Retina (tissue), 1 donor: Measurements from ENCODE around the gene HJV.
A peak's percentile ranks its signal among the peaks of the same experiment; 100 is the strongest.

Experiments used
- DNase-seq: peaks from one replicate; pipeline ENCODE4 v3.0.0-alpha.2; 2016

The HJV gene

GRCh38 chr1:145992958-145993617 lies 28.4 kb downstream of the HJV start:
- DNase-seq, result no peak

- no peak for DNase-seq
These were observed 29.0 kb downstream of the HJV start for GRCh38 chr1:145992502-145992936.

- DNase-seq, result peak; percentile 26
These were observed 29.7 kb downstream of the HJV start for GRCh38 chr1:145991735-145992412.

DNA sequence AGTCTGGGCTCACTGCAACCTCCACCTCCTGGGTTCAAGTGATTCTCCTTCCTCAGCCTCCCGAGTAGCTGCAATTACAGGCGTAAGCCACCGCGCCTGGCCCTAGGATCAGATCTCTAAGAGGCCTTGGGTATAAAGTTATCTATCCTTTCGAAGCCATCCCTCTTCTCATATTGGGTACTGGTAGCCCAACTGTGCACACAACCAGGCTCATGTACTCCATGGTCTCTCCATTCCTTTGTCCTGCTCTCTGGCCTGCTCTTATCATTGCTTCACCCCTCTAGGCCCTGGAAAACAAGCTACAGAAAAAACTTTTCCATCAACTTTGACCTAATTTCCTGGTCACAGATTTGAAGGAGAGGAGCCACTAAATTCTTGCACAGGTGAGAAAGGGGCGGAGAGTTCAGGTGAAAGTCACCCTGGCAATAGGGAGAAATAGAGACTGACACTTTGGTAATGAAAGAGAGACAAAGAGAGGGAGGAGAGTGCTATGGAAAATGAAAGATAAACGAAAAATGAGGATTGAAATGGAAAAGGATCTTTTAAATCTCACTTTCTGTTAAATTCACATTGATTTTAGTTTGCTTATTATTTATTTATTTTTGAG lies 31.2 kb downstream of the HJV start:
- DNase-seq, result no peak

DNA sequence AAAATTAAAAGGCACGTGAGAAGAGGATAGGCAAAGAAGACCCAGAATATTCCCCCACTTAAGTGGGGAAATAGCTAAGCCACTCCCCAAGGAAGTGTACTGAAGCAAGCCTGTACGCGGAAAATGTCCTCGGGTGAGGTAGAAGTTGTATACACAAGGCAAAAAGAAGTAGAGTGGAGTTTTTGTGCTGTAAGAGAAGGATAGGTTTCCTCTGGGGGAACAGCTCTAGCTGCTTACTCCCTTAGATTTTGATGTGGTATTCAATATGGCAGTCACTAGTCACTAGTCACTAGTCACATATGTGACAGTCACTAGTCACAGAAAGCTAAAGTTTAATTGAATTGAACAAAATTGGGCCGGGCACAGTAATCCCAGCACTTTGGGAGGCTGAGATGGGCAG lies 32.8 kb downstream of the HJV start:
- no peak for DNase-seq

DNA sequence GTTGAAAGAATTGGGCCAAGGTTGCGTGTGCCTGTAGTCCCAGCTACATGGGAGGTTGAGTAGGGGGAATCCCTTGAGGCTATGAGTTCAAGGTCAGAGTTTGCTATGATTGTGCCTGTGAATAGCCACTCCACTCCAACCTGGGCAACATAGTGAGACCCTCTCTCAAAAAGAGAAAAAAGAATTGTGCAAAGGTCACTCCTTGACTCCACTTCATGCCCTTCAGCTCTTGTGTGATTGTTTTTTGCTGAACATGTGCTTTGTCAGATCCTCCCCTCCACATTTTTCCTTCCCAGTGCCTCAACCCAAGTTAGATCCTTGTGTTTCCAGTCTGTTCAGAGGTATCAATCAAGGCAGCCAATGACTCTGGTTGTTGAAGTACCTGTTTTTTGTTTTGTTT lies 33.6 kb downstream of the HJV start:
- DNase-seq, result no peak

GRCh38 chr1:145986551-145986950 lies 35.0 kb downstream of the HJV start:
- DNase-seq, result no peak

- no peak for DNase-seq
These were observed 35.8 kb downstream of the HJV start for GRCh38 chr1:145985502-145986439.

- DNase-seq, result no peak
These were observed 36.4 kb downstream of the HJV start for GRCh38 chr1:145985129-145985501.

GRCh38 chr1:145983960-145984830 lies 37.3 kb downstream of the HJV start:
- no peak for DNase-seq

- no peak for DNase-seq
These were observed 38.3 kb downstream of the HJV start for GRCh38 chr1:145983206-145983675.

DNA sequence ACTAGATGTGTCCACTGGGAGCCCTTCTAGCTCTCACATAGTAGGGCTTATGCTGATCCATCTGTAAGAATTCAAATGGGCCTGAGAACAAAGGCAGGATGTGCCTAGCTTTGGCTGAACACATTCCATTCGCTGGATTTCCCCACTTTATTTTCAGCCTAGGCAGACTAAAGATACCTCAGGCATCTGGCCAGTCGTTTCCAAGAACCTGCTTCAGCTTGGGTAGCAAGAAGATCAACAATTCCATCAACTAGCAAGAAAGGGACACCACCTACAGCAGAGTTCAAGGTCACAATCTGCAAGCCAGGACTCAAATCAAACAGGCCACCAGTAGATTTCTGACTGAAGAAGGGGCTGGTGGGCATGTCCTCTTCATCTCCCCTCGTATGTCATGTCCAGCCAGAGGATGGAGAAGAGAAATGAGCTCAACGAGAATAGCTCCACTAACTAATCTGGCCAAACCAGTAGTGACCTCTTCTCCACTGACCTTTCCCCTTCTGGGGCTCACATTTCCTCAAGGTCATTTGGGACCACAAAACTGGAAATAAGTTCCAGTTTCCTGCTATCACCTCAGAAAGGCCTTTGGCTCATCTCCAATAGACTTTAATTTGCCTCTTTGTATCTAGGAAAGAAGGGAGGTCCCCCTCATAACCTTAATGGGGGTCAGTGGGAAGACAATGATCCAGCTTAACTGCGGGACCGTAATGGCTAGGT lies 39.4 kb downstream of the HJV start:
- no peak for DNase-seq

DNA sequence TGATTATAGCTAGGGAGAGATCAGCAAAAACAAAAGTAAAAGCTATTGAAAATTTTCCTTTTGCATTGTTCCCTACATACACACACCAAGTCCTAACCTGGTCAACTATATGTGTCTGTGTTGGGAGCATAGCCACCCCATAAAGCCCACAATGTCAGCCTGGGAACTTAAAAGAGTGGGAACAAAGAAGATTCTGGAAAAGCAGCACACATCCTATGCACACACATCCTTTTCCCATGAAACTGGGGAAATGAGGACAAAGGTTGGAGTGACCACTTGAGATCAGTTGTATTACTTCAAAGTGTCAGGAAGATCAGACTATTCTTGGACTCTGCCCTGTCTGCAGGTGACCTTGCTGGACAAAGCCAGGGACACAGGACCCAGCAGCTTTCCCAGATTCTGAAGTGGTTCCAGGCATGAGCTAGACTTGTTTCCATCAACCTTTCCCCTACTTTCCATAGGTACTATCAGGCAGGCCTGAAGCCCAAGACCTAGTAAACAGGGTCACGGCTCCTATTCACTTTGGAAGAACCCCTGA lies 41.0 kb downstream of the HJV start:
- DNase-seq, result no peak

DNA sequence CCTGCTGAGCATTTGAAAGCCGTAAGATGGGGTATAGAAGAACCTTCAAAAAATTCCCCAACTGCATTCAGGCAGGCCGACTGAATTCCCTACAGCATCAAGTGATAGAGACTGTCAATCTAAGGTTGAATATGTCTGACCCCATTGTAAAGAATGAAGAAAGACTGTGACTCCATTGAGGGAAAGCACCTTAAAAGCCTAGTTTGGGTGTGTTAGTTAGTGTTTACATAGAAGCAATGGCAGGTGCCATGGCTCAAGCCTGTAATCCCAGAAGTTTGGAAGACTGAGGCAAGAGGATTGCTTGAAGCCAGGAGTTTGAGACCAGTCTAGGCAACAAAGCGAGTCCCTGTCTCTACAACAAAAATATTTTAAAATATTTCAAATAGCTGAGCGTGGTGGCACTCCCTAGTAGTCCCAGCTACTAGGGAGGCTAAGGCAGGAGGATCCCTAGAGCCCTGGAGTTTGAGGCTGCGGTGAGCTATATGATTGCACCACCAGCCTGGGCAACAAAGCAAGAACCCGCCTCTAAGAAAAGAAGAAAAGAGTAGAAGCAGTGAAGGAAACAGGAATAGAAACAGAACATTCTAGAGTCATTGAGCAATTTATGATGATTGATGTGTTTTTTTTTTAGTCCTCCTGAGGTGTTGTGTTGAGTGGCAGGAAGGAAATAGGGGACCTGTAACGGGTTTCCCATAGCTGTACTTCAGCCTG lies 41.6 kb downstream of the HJV start:
- DNase-seq, result no peak

DNA sequence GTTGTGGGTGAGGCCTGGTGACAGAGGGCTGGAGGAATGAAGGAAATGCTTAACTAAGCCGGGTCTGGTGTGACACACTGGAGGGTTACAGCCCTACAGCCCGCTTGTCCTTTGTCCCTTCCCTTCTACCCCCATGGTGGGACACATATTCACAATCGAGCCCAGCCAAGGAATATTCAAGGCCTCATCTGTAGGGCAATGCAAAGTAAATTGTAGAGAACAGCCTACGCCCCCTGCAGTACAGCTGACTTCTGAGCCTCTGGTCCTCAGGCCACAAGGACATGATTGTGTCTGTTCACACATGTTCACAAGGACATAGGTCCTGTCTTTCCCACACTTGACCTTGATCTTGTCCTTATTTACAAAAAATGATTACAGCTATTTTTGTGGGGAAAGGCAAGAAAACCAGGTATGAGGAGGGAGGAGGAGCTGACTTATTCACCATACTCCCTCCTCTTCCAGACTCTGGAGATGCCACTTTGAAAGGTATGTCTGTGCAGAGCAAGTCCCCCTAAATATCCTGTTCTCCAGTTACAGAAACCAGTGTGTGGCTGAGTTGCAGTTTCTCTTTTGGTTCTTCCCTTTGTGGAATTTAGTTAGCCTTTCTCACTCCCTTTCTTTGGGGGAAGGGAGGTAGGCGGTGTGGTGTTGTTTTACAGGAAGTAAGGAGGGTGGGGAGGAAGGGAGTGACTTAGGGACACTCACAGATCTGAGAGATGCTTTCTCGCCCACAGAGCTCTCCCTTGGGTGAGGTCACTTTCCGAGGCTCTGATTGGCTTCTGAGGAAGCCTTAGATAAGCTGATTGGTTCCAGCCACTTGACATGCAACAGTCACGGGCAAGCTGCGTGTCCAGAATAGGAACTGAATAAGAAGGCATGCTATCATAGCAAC lies 42.4 kb downstream of the HJV start:
- DNase-seq, result peak; percentile 73

- DNase-seq, result no peak
These were observed 43.1 kb downstream of the HJV start for GRCh38 chr1:145978471-145978853.

- peak; percentile 67 for DNase-seq
These were observed 43.8 kb downstream of the HJV start for GRCh38 chr1:145977486-145978470.

GRCh38 chr1:145977016-145977415 lies 44.5 kb downstream of the HJV start:
- DNase-seq, result peak; percentile 16
